ENCODE measurements around the gene ARPC5. TPM values are rescaled to one million over a fixed set of nuclear protein-coding genes. Genes with fewer than 3 reads are reported as not detected.
"Not testable (repeated sequence)": the region's sequence is repeated elsewhere in the genome, so short reads cannot be mapped to it uniquely, and the experiment has no call there.

Gene ARPC5
- total RNA-seq, 8 experiments from 2014 or later = 119 to 670 (median 172) TPM

DNA sequence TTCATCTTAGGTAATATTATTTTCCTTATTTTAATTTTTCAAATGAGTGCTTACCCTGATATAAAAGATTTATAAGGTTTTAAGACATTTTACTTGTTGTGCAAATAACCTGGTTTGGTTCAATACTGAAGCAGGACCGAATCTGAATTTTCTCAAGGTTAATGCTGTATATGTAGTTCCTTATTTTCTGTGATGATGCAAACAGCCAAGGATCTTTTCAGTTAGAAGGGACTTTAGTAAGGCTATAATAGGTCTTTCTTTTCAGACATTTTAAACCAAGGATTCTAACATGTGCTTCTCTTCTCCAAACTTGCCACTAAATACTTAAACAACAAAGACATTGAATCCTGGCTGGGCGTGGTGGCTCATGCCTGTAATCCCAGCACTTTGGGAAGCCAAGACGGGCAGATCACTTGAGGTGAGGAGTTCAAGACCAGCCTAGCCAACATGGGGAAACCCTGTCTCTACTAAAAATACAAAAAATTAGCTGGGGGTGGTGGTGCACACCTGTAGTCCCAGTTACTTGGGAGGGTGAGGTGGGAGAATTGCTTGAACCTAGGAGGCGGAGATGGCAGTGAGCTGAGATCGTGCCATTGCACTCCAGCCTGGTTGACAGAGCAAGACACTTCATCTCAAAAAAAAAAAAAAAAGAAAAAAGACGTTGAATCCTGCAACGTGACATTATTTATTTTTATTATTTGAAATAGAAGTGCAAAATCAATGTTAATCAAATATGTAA, 3.2 kb upstream of the ARPC5 start:
- Histone ChIP-seq H3K27ac (no peak overlapping the region), H3K4me3 (peak overlapping the region in 1 of 5 donors; percentile 62), H3K4me1 (replicated peaks in 1 of 2) (peaks cover 0 to 2% of the 10 kb centered on the region in 2 donors)
- 70 to 100% (median 93%) methylated on average over 3 to 7 of the region's 7 CpGs for WGBS, 10 experiments
- no peak for ATAC-seq (replicated peaks in 6 of 8)
- in situ Hi-C loops (cut with MboI; ENCODE audit: low pct_unique_long_range_greater_than_20kb in 2 of 9, low sequenced_read_pairs in 9 of 9, unreplicated experiment in 9 of 9) = loop anchor here in 1 of 9 experiments (25.0 kb wide), 1 partner anchor 273 kb away; no protein-coding TSS in a partner anchor

DNA sequence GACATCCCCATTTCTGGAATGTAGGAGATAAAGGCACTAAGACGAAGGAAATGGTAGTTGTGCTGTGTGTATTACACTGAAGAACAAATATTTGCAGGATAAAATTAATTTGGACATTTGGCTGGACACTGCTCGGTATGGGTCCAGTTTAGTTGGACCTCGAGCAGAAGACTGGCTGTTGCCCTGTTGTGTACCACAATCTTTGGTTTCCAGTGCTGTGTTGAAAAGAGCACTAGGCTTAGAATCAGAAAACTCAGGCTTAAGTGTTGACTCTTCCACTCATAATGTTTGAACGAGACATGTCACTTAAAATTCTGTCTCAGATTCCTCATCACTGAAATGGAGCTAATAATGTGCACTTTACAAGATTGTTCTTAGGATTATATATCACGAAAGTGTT, 1.2 kb upstream of the ARPC5 start:
- in situ Hi-C loops (cut with MboI; ENCODE audit: low pct_unique_long_range_greater_than_20kb in 2 of 9, low sequenced_read_pairs in 9 of 9, unreplicated experiment in 9 of 9) = loop anchor here in 1 of 9 experiments (25.0 kb wide), 1 partner anchor 276 kb away; no protein-coding TSS in a partner anchor
- WGBS, 10 experiments = 11 to 55% (median 44%) methylated on average over 1 to 5 of the region's 5 CpGs; no CpG with 5 or more reads in 1 of the 10 experiments
- ATAC-seq (replicated peaks in 6 of 8) = no peak
- Histone ChIP-seq H3K27ac (no peak overlapping the region), H3K4me3 (peak overlapping the region; percentile 53 to 62 (median 60)), H3K4me1 (replicated peaks in 1 of 2) (peaks cover 4 to 18% of the 10 kb centered on the region in 2 donors)

- Histone ChIP-seq H3K27ac (peak overlapping the region; percentile 0 to 23), H3K4me1 (replicated peaks in 1 of 2) (peaks cover 4 to 18% of the 10 kb centered on the region in 2 donors), H3K4me3 (peak overlapping the region; percentile 53 to 62 (median 60))
- ATAC-seq (replicated peaks in 6 of 8) = no peak
- WGBS, 10 experiments = 0 to 80% (median 5%) methylated on average over 1 to 14 of the region's 15 CpGs; no CpG with 5 or more reads in 1 of the 10 experiments
- in situ Hi-C loops (cut with MboI; ENCODE audit: low pct_unique_long_range_greater_than_20kb in 2 of 9, low sequenced_read_pairs in 9 of 9, unreplicated experiment in 9 of 9) = loop anchor here in 1 of 9 experiments (25.0 kb wide), 1 partner anchor 276 kb away; no protein-coding TSS in a partner anchor
Measured at GRCh38 chr1:183636334-183636682, 725 bp upstream of the ARPC5 start.

DNA sequence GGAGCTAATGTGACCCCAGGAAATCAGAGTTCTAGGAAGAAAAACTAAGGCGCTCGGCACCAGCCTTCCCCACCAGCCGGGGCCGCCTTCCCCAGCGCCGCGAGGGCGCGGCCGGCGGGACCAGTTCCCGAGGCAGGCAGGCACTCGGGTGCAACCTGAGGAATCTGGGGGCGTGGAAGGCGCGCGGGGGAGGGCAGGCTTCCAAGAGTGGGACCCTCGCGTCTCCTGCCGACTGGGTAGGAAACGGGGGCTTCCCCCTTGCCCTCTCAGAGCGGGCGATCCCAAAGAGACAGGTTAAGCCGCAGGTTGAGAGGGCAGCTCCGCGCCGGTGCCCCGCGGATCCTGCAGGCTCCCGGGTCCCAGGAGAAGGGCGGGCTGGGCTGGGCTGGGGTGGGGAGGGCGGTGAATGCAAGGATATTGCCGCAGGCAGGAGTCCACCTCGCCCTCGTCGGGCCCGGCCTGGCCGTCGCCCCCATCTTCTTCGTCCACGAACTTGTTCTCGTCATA, 431 bp downstream of the ARPC5 start:
- H3K4me3 ChIP-seq = peak overlapping the region; percentile 53 to 62 (median 60)
- in situ Hi-C loops (cut with MboI; ENCODE audit: low pct_unique_long_range_greater_than_20kb in 2 of 9, low sequenced_read_pairs in 9 of 9, unreplicated experiment in 9 of 9) = loop anchor here in 1 of 9 experiments (25.0 kb wide), 1 partner anchor 277 kb away; no protein-coding TSS in a partner anchor
- 0 to 3% (median 0%) methylated on average over 1 to 8 of the region's 42 CpGs; no CpG with 5 or more reads in 5 of the 10 experiments for WGBS, 10 experiments

GRCh38 chr1:183634429-183635065, 1.0 kb downstream of the ARPC5 start:
- peaks cover 4 to 18% of the 10 kb centered on the region in 2 donors for H3K4me1 ChIP-seq (replicated peaks in 1 of 2)
- ATAC-seq (replicated peaks in 6 of 8) = no peak
- 0 to 2% (median 1%) methylated on average over 3 to 10 of the region's 10 CpGs for WGBS, 10 experiments
- H3K4me3 ChIP-seq = peak overlapping the region; percentile 53 to 62 (median 60)
- in situ Hi-C loops (cut with MboI; ENCODE audit: low pct_unique_long_range_greater_than_20kb in 2 of 9, low sequenced_read_pairs in 9 of 9, unreplicated experiment in 9 of 9) = loop anchor here in 1 of 9 experiments (25.0 kb wide), 1 partner anchor 278 kb away; no protein-coding TSS in a partner anchor
- H3K27ac ChIP-seq = peak overlapping the region; percentile 64 to 72

More for the DNA sequence above, 431 bp downstream of the ARPC5 start:
- Histone ChIP-seq H3K4me1 (replicated peaks in 1 of 2) (peaks cover 4 to 18% of the 10 kb centered on the region in 2 donors), H3K27ac (peak overlapping the region; percentile 64 to 72)
- ATAC-seq (replicated peaks in 6 of 8) = peak; percentile 1 to 31 (median 6)

DNA sequence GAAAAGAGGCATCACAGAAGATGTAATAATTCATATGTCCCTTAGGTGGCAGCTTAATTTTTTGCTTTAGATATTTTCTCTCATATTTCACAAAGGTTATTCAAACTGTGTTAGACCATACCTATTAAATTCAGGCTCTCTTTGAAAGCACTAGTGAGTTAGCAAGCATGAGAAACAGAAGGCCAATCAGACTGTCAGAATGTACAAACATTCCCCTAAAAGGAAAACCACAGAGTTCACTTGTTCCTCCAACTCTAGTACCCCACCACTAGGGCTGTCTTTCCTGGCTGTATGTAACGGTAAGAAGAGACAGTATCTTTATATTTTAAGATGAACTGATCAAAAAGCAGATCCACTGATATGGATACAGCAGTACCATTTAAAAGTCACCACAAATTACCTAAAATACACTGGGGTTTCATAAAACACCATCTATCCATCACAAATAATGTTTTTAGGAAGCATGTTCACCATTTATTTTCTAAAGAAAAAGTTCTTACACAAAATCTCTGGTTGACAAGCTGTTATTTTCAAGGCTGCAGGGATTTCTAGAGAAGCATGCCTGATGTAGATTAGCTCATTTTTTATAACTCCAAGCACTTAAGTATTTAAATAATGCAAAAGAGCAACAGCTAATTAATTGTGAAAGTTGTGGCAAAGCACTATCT, 1.8 kb downstream of the ARPC5 start:
- ATAC-seq (replicated peaks in 6 of 8) = peak in 3 of 8 experiments; percentile 6 to 18 (median 7)
- WGBS, 10 experiments = 0 to 25% (median 0%) methylated on average over 1 of the region's 1 CpG
- in situ Hi-C loops (cut with MboI; ENCODE audit: low pct_unique_long_range_greater_than_20kb in 2 of 9, low sequenced_read_pairs in 9 of 9, unreplicated experiment in 9 of 9) = loop anchor here in 1 of 9 experiments (25.0 kb wide), 1 partner anchor 278 kb away; no protein-coding TSS in a partner anchor
- no peak overlapping the region for H3K27ac ChIP-seq
- peaks cover 4 to 18% of the 10 kb centered on the region in 2 donors for H3K4me1 ChIP-seq (replicated peaks in 1 of 2)
- H3K4me3 ChIP-seq = peak overlapping the region; percentile 53 to 62 (median 60)

GRCh38 chr1:183632964-183633363, 2.6 kb downstream of the ARPC5 start:
- no peak for ATAC-seq (replicated peaks in 6 of 8)
- in situ Hi-C loops (cut with MboI; ENCODE audit: low pct_unique_long_range_greater_than_20kb in 2 of 9, low sequenced_read_pairs in 9 of 9, unreplicated experiment in 9 of 9) = loop anchor here in 1 of 9 experiments (25.0 kb wide), 1 partner anchor 279 kb away; no protein-coding TSS in a partner anchor
- WGBS, 10 experiments = 0 to 80% (median 50%) methylated on average over 1 of the region's 1 CpG; no CpG with 5 or more reads in 1 of the 10 experiments
- Histone ChIP-seq H3K4me1 (replicated peaks in 1 of 2) (peaks cover 4 to 17% of the 10 kb centered on the region in 2 donors), H3K4me3 (peak overlapping the region in 4 of 5 donors; percentile 53 to 62 (median 58)), H3K27ac (no peak overlapping the region)

DNA sequence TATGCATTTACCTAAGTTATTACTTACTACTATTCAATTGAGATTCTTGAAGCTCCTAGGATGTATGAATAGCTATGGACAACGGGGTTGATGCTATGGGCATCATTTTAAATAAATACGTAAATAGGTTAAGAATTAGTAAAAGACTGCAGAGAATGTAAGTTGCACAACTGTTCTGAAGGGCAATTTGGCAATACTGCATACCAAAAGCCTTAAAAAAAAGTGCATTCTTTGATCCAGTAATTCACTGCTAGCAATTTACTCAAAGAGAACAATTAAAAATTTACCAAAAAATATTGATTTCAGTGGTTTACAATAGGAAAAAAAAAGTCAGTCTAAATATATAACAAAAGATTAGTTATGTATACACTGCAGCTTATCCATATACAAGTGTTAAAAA, 3.5 kb downstream of the ARPC5 start:
- Histone ChIP-seq H3K4me3 (peak overlapping the region in 1 of 5 donors; percentile 62), H3K27ac (no peak overlapping the region), H3K4me1 (replicated peaks in 1 of 2) (peaks cover 4 to 17% of the 10 kb centered on the region in 2 donors)
- in situ Hi-C loops (cut with MboI; ENCODE audit: low pct_unique_long_range_greater_than_20kb in 2 of 9, low sequenced_read_pairs in 9 of 9, unreplicated experiment in 9 of 9) = loop anchor here in 1 of 9 experiments (25.0 kb wide), 1 partner anchor 280 kb away; no protein-coding TSS in a partner anchor
- 0 to 100% (median 54%) methylated on average over 1 to 2 of the region's 2 CpGs for WGBS, 10 experiments
- ATAC-seq (replicated peaks in 6 of 8) = no peak

- ATAC-seq (replicated peaks in 6 of 8) = no peak
- 25 to 100% (median 81%) methylated on average over 1 to 2 of the region's 2 CpGs; no CpG with 5 or more reads in 4 of the 10 experiments for WGBS, 10 experiments
- Histone ChIP-seq H3K4me3 (no peak overlapping the region), H3K27ac (no peak overlapping the region), H3K4me1 (replicated peaks in 1 of 2) (peaks cover 4 to 17% of the 10 kb centered on the region in 2 donors)
- in situ Hi-C loops (cut with MboI; ENCODE audit: low pct_unique_long_range_greater_than_20kb in 2 of 9, low sequenced_read_pairs in 9 of 9, unreplicated experiment in 9 of 9) = loop anchor here in 1 of 9 experiments (25.0 kb wide), 1 partner anchor 282 kb away; no protein-coding TSS in a partner anchor
Measured at GRCh38 chr1:183630748-183631147, 4.8 kb downstream of the ARPC5 start.

DNA sequence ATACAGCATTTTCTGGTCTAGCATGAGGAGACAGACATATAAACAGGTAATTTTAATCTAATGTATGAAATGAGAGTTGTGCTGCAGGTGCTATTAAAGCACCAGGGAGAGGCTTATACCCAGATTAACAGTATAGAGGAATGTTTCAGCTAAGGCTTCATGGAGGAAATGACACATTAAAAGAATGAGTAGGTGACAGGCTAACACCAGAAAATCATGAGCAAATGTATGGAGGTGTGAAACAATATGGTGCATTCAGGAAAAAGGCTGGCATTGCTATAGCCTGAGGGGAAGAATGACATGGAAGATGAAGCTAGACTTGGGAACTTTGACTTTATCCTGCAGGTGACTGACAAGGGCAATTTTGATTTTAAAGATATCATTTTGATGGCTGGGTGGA, 7.0 kb downstream of the ARPC5 start:
- Histone ChIP-seq H3K4me3 (no peak overlapping the region), H3K27ac (no peak overlapping the region), H3K4me1 (replicated peaks in 1 of 2) (peaks cover 4 to 17% of the 10 kb centered on the region in 2 donors)
- in situ Hi-C loops (cut with MboI; ENCODE audit: low pct_unique_long_range_greater_than_20kb in 2 of 9, low sequenced_read_pairs in 9 of 9, unreplicated experiment in 9 of 9) = loop anchor here in 2 of 9 experiments (10.0 to 25.0 kb wide), 2 partner anchors 64 to 284 kb away; no protein-coding TSS in a partner anchor
- no peak for ATAC-seq (replicated peaks in 6 of 8)

DNA sequence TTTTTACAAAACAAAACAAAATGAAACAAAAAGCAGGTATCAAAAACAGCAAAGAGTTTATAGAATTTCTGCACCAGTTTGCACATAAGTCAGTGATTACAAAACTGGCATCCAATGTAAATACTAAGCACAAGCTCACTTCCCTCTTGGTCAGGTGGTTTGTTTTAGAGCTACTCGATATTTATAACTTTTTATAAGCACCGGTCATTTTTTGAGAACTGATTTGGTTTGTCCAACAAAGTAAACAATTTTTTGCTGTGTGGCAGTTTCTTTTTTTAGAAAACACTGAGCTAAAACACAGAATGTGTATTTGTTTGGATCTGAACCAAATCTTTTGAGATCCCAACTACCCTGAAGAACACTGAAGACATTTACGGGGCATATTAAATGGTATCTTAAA, 9.3 kb downstream of the ARPC5 start:
- WGBS, 10 experiments = 3 to 100% (median 95%) methylated on average over 2 to 3 of the region's 3 CpGs
- not testable (repeated sequence) for ATAC-seq (replicated peaks in 6 of 8); H3K27ac ChIP-seq; H3K4me3 ChIP-seq; H3K4me1 ChIP-seq (replicated peaks in 1 of 2)
- in situ Hi-C loops (cut with MboI; ENCODE audit: low pct_unique_long_range_greater_than_20kb in 2 of 9, low sequenced_read_pairs in 9 of 9, unreplicated experiment in 9 of 9) = loop anchor here in 2 of 9 experiments (10.0 to 25.0 kb wide), 2 partner anchors 61 to 286 kb away; no protein-coding TSS in a partner anchor
